Uterus (tissue), 2 donors: ENCODE measurements around the gene PIK3CD.

ENCODE experiments used
- CTCF ChIP-seq, 4 experiments: fragments of 200-600 bp in 2 of 4; fragments of 450-650 bp in 2 of 4; sonication (generic) in 2 of 4; IDR thresholded peaks; one replicate each; pipeline ENCODE4 v1.5.1; 2016 to 2019; ENCODE audit warnings: antibody characterized with exemption in 4 of 4, mild to moderate bottlenecking in 2 of 4, moderate library complexity in 1 of 4
- POLR2A ChIP-seq, 2 donors: fragments of 450-650 bp; IDR thresholded peaks; one replicate each; pipeline ENCODE4 v1.6.1; 2016; ENCODE audit warnings: antibody characterized with exemption in 2 of 2, mild to moderate bottlenecking in 1 of 2, moderate library complexity in 1 of 2

- no peak for TF ChIP-seq CTCF (IDR thresholded peaks at IDR 0.05)
- no peak for TF ChIP-seq POLR2A (IDR thresholded peaks at IDR 0.05)
Measured at GRCh38 chr1:9716404-9717192, 65.1 kb downstream of the PIK3CD start.
